Tibial nerve (tissue), 4 donors: ENCODE data around the gene SLC35D1.
"Not testable (repeated sequence)": the region's sequence is repeated elsewhere in the genome, so short reads cannot be mapped to it uniquely, and the experiment has no call there.

Experiments
- EP300 ChIP-seq, 2 donors: sonication (generic); formaldehyde crosslinking; IDR thresholded peaks; one replicate each; pipeline ENCODE4 v1.6.1; 2017; ENCODE audit warnings: antibody characterized with exemption in 2 of 2, mild to moderate bottlenecking in 1 of 2
- POLR2A ChIP-seq, 2 donors: fragments of 450-650 bp; IDR thresholded peaks; one replicate each; pipeline ENCODE4 v1.6.1; 2017; ENCODE audit warnings: antibody characterized with exemption in 2 of 2, mild to moderate bottlenecking in 2 of 2, moderate library complexity in 2 of 2
- TF ChIP-seq, protein P1 (sequence below), 5 experiments: fragments of 200-600 bp in 3 of 5; fragments of 450-650 bp in 2 of 5; sonication (generic) in 3 of 5; IDR thresholded peaks; one replicate each; pipeline ENCODE4 v1.5.1; 2016 to 2019; ENCODE audit warnings: antibody characterized with exemption in 5 of 5, mild to moderate bottlenecking in 3 of 5, moderate library complexity in 2 of 5

GRCh38 chr1:66979621-66980020 lies 74.3 kb downstream of the SLC35D1 start:
- TF ChIP-seq EP300, POLR2A (IDR thresholded peaks at IDR 0.05): not testable (repeated sequence)
- TF ChIP-seq, protein P1, sequence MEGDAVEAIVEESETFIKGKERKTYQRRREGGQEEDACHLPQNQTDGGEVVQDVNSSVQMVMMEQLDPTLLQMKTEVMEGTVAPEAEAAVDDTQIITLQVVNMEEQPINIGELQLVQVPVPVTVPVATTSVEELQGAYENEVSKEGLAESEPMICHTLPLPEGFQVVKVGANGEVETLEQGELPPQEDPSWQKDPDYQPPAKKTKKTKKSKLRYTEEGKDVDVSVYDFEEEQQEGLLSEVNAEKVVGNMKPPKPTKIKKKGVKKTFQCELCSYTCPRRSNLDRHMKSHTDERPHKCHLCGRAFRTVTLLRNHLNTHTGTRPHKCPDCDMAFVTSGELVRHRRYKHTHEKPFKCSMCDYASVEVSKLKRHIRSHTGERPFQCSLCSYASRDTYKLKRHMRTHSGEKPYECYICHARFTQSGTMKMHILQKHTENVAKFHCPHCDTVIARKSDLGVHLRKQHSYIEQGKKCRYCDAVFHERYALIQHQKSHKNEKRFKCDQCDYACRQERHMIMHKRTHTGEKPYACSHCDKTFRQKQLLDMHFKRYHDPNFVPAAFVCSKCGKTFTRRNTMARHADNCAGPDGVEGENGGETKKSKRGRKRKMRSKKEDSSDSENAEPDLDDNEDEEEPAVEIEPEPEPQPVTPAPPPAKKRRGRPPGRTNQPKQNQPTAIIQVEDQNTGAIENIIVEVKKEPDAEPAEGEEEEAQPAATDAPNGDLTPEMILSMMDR (IDR thresholded peaks at IDR 0.05): not testable (repeated sequence)
